ENCODE measurements around the gene MAGI1. TPM values are rescaled to one million over a fixed set of nuclear protein-coding genes. Genes with fewer than 3 reads are reported as not detected.

The MAGI1 gene
- total RNA-seq, 3 donors from 2014 or later (not counting 1 experiment from before 2014, with no cell fraction given) = not detected

DNA sequence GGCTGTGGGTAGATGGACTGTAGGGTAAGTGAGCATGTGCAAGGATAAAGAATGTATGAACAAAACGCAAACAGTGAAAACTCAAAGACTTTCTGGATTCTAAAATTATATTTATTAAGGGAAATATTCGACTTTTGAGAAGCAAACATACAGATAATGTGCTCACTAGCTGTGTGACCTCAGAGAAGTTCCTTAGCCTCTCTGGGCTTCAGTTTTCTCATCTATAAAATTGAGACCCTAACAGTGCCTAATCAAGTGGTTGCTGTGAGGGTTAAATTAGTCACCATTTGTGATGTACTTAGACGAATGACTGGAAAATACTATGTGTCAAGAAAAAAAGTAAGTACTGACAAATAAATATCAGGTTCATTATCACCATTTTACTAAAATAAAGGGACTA lies 261.7 kb downstream of the MAGI1 start:
- Histone ChIP-seq H3K27ac (ENCODE audit: low read length) (no peak overlapping the region), H3K4me3 (ENCODE audit: low read length) (no peak overlapping the region), H3K36me3 (ENCODE audit: control insufficient read depth, insufficient read depth, low read length) (no peaks in the 10 kb centered on the region), H3K27me3 (ENCODE audit: control insufficient read depth, insufficient read depth, low read length) (no peaks in the 10 kb centered on the region), H3K4me1 (ENCODE audit: control insufficient read depth, insufficient read depth, low read length) (no peaks in the 10 kb centered on the region), H3K9me3 (ENCODE audit: control insufficient read depth, insufficient read depth, low read length) (no peaks in the 10 kb centered on the region)
- Mint-ChIP-seq H3K27me3 (ENCODE audit: low read depth in 2 of 2) (no peaks in the 10 kb centered on the region), H3K9me3 (no peaks in the 10 kb centered on the region), H3K4me1 (no peaks in the 10 kb centered on the region), H3K36me3 (no peaks in the 10 kb centered on the region), H3K27ac (no peak overlapping the region), H3K4me3 (no peak overlapping the region)
- ATAC-seq (no peak), DNase-seq (no peak)
- 67% methylated on average over 1 of the region's 3 CpGs for WGBS (ENCODE audit: insufficient coverage)
- intact Hi-C loops (cut with micrococcal nuclease) = no loop called here
- TF ChIP-seq, protein P1, sequence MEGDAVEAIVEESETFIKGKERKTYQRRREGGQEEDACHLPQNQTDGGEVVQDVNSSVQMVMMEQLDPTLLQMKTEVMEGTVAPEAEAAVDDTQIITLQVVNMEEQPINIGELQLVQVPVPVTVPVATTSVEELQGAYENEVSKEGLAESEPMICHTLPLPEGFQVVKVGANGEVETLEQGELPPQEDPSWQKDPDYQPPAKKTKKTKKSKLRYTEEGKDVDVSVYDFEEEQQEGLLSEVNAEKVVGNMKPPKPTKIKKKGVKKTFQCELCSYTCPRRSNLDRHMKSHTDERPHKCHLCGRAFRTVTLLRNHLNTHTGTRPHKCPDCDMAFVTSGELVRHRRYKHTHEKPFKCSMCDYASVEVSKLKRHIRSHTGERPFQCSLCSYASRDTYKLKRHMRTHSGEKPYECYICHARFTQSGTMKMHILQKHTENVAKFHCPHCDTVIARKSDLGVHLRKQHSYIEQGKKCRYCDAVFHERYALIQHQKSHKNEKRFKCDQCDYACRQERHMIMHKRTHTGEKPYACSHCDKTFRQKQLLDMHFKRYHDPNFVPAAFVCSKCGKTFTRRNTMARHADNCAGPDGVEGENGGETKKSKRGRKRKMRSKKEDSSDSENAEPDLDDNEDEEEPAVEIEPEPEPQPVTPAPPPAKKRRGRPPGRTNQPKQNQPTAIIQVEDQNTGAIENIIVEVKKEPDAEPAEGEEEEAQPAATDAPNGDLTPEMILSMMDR (IDR thresholded peaks at IDR 0.05) = no peak

DNA sequence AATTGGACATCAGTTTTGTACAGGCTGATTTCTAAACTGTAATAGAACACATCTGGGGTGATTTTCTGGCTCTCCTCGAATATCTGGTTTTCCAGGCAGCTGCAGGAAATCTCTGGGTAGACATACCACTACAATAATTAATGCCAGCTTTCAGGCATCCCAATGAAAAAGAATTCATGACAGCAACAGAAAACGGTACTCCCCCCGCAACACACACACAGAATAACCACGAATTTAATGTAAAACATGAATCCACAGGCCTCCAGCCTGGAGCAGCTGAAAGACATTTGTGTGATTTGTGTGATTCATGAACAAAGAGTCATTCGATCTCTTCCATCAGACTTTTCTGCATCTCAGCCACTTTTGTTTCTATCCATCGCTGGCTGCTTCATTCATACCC lies 262.2 kb downstream of the MAGI1 start:
- Histone ChIP-seq H3K27ac (ENCODE audit: low read length) (no peak overlapping the region), H3K9me3 (ENCODE audit: control insufficient read depth, insufficient read depth, low read length) (no peaks in the 10 kb centered on the region), H3K36me3 (ENCODE audit: control insufficient read depth, insufficient read depth, low read length) (no peaks in the 10 kb centered on the region), H3K4me3 (ENCODE audit: low read length) (no peak overlapping the region), H3K4me1 (ENCODE audit: control insufficient read depth, insufficient read depth, low read length) (no peaks in the 10 kb centered on the region), H3K27me3 (ENCODE audit: control insufficient read depth, insufficient read depth, low read length) (no peaks in the 10 kb centered on the region)
- no peak overlapping the region for H3K4me3 Mint-ChIP-seq
- H3K9me3 Mint-ChIP-seq = no peaks in the 10 kb centered on the region
- WGBS (ENCODE audit: insufficient coverage) = 72% methylated on average over 6 of the region's 6 CpGs
- H3K4me1 Mint-ChIP-seq = no peaks in the 10 kb centered on the region
- TF ChIP-seq, protein P1 (IDR thresholded peaks at IDR 0.05) = no peak
- ATAC-seq = no peak
- no peak for DNase-seq
- no peak overlapping the region for H3K27ac Mint-ChIP-seq
- intact Hi-C loops (cut with micrococcal nuclease) = no loop called here
- H3K36me3 Mint-ChIP-seq = no peaks in the 10 kb centered on the region
- no peaks in the 10 kb centered on the region for H3K27me3 Mint-ChIP-seq (ENCODE audit: low read depth in 2 of 2)

DNA sequence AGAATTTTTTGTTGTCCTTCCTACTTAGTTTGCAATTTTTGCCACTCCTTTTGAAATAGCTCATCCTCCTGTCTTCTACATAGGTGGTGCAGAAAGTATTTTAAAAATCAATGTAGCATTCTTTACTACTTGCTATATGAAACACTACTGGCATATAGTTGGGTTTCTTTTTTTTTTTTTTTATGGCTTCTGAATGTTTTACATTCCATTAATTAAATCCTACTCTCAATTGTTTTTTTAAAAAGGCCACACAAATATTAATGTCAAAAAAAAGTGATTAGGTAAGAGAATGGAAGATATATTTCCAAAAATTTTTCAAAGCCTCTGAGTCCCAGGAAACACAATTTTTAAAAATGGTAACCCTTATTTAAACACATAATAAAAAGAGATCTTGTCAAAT lies 262.6 kb downstream of the MAGI1 start:
- Mint-ChIP-seq H3K36me3 (no peaks in the 10 kb centered on the region), H3K4me3 (no peak overlapping the region), H3K27me3 (ENCODE audit: low read depth in 2 of 2) (no peaks in the 10 kb centered on the region), H3K27ac (no peak overlapping the region), H3K9me3 (no peaks in the 10 kb centered on the region), H3K4me1 (no peaks in the 10 kb centered on the region)
- TF ChIP-seq, protein P1 (IDR thresholded peaks at IDR 0.05) = no peak
- Histone ChIP-seq H3K36me3 (ENCODE audit: control insufficient read depth, insufficient read depth, low read length) (no peaks in the 10 kb centered on the region), H3K27ac (ENCODE audit: low read length) (no peak overlapping the region), H3K4me1 (ENCODE audit: control insufficient read depth, insufficient read depth, low read length) (no peaks in the 10 kb centered on the region), H3K27me3 (ENCODE audit: control insufficient read depth, insufficient read depth, low read length) (no peaks in the 10 kb centered on the region), H3K4me3 (ENCODE audit: low read length) (no peak overlapping the region), H3K9me3 (ENCODE audit: control insufficient read depth, insufficient read depth, low read length) (no peaks in the 10 kb centered on the region)
- intact Hi-C loops (cut with micrococcal nuclease) = no loop called here
- ATAC-seq (no peak), DNase-seq (no peak)

DNA sequence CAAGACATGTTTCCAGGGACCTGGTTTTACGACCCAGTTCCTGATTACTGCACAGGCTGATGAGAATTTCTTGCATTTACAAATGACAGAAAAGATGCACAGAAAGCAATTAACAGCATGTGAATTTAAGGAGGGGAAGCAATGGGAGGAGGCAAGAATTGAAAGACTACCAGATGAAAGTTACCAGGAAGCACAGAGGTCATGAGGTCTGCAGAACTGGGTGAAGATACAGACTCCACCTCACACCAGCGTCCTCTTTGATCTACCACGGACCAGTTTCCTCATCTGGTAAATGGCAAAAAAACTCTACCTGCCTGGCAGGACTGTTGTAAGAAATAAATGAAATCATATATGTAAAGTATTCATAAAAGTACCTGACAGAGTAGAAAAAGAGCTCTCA lies 266.0 kb downstream of the MAGI1 start:
- TF ChIP-seq, protein P1 (IDR thresholded peaks at IDR 0.05) = no peak
- Histone ChIP-seq H3K4me1 (ENCODE audit: control insufficient read depth, insufficient read depth, low read length) (no peaks in the 10 kb centered on the region), H3K27me3 (ENCODE audit: control insufficient read depth, insufficient read depth, low read length) (no peaks in the 10 kb centered on the region), H3K36me3 (ENCODE audit: control insufficient read depth, insufficient read depth, low read length) (no peaks in the 10 kb centered on the region), H3K4me3 (ENCODE audit: low read length) (no peak overlapping the region), H3K27ac (ENCODE audit: low read length) (no peak overlapping the region), H3K9me3 (ENCODE audit: control insufficient read depth, insufficient read depth, low read length) (no peaks in the 10 kb centered on the region)
- H3K27me3 Mint-ChIP-seq (ENCODE audit: low read depth in 2 of 2) = no peaks in the 10 kb centered on the region
- WGBS (ENCODE audit: insufficient coverage) = 61% methylated on average over 2 of the region's 3 CpGs
- H3K4me3 Mint-ChIP-seq = no peak overlapping the region
- no peaks in the 10 kb centered on the region for H3K4me1 Mint-ChIP-seq
- ATAC-seq = no peak
- no peaks in the 10 kb centered on the region for H3K9me3 Mint-ChIP-seq
- intact Hi-C loops (cut with micrococcal nuclease) = no loop called here
- no peak for DNase-seq
- no peak overlapping the region for H3K27ac Mint-ChIP-seq
- no peaks in the 10 kb centered on the region for H3K36me3 Mint-ChIP-seq

All from natural killer cell (primary cell).